Activated naive CD8-positive, alpha-beta T cell treated with anti-CD3 and anti-CD28 coated beads for 36 hours (primary cell): ENCODE measurements around the gene TMEM92. TPM values are rescaled to one million over a fixed set of nuclear protein-coding genes. Genes with fewer than 3 reads are reported as not detected.
A peak's percentile ranks its signal among the peaks of the same experiment; 100 is the strongest.
"Not testable (repeated sequence)": the region's sequence is repeated elsewhere in the genome, so short reads cannot be mapped to it uniquely, and the experiment has no call there.

ENCODE experiments used
- DNase-seq: peaks from one replicate; pipeline ENCODE4 v3.0.0; 2021
- H3K27ac Mint-ChIP-seq: one replicate; pipeline ENCODE4 v1.8.0; 2022; ENCODE audit warnings: mild to moderate bottlenecking, moderate library complexity, mixed read lengths
- H3K27me3 Mint-ChIP-seq: one replicate; pipeline ENCODE4 v1.8.0; 2022; ENCODE audit warnings: mild to moderate bottlenecking, mixed read lengths
- H3K36me3 Mint-ChIP-seq: one replicate; pipeline ENCODE4 v1.8.0; 2021; ENCODE audit warnings: mild to moderate bottlenecking, mixed read lengths
- H3K4me1 Mint-ChIP-seq: one replicate; pipeline ENCODE4 v1.8.0; 2021; ENCODE audit warnings: mixed read lengths
- H3K4me3 Mint-ChIP-seq: one replicate; pipeline ENCODE4 v1.8.0; 2022; ENCODE audit warnings: mild to moderate bottlenecking, moderate library complexity, mixed read lengths
- H3K9me3 Mint-ChIP-seq: one replicate; pipeline ENCODE4 v1.8.0; 2022; ENCODE audit warnings: mixed read lengths
- total RNA-seq, 2 experiments: library from RNA; stranded (reverse); gene quantifications; one replicate each; pipeline ENCODE4 v1.2.3, GENCODE V29; 2021

TMEM92 gene
- total RNA-seq, 2 experiments from 2014 or later: not detected

- peak; percentile 80 for DNase-seq
- Mint-ChIP-seq H3K36me3 (no peaks in the 10 kb centered on the region), H3K9me3 (no peaks in the 10 kb centered on the region), H3K27me3 (peaks cover 8% of the 10 kb centered on the region), H3K4me1 (no peaks in the 10 kb centered on the region), H3K4me3 (no peak overlapping the region), H3K27ac (no peak overlapping the region)
Observed at GRCh38 chr17:50297407-50297865, 23.2 kb downstream of the TMEM92 start.

GRCh38 chr17:50298018-50298417 is 23.8 kb downstream of the TMEM92 start:
- Mint-ChIP-seq H3K9me3 (no peaks in the 10 kb centered on the region), H3K4me1 (no peaks in the 10 kb centered on the region), H3K27me3 (peaks cover 8% of the 10 kb centered on the region), H3K27ac (no peak overlapping the region), H3K4me3 (no peak overlapping the region), H3K36me3 (no peaks in the 10 kb centered on the region)
- DNase-seq: no peak

- no peaks in the 10 kb centered on the region for H3K4me1 Mint-ChIP-seq
- peaks cover 8% of the 10 kb centered on the region for H3K27me3 Mint-ChIP-seq
- H3K36me3 Mint-ChIP-seq: no peaks in the 10 kb centered on the region
- no peak overlapping the region for H3K27ac Mint-ChIP-seq
- DNase-seq: no peak
- H3K9me3 Mint-ChIP-seq: no peaks in the 10 kb centered on the region
- H3K4me3 Mint-ChIP-seq: no peak overlapping the region
Observed at GRCh38 chr17:50299776-50300175, 25.5 kb downstream of the TMEM92 start.

GRCh38 chr17:50300824-50301223 is 26.6 kb downstream of the TMEM92 start:
- not testable (repeated sequence) for H3K4me1 Mint-ChIP-seq, H3K27me3 Mint-ChIP-seq, DNase-seq, H3K4me3 Mint-ChIP-seq, H3K9me3 Mint-ChIP-seq, H3K36me3 Mint-ChIP-seq, H3K27ac Mint-ChIP-seq

- no peaks in the 10 kb centered on the region for H3K9me3 Mint-ChIP-seq
- H3K27me3 Mint-ChIP-seq: peaks cover 8% of the 10 kb centered on the region
- no peak for DNase-seq
- H3K27ac Mint-ChIP-seq: no peak overlapping the region
- no peaks in the 10 kb centered on the region for H3K36me3 Mint-ChIP-seq
- no peak overlapping the region for H3K4me3 Mint-ChIP-seq
- no peaks in the 10 kb centered on the region for H3K4me1 Mint-ChIP-seq
Observed at GRCh38 chr17:50301891-50302584, 27.8 kb downstream of the TMEM92 start.

- Mint-ChIP-seq H3K4me3 (no peak overlapping the region), H3K36me3 (no peaks in the 10 kb centered on the region), H3K9me3 (no peaks in the 10 kb centered on the region), H3K4me1 (no peaks in the 10 kb centered on the region), H3K27ac (no peak overlapping the region), H3K27me3 (peaks cover 8% of the 10 kb centered on the region)
- no peak for DNase-seq
Observed at GRCh38 chr17:50303051-50303450, 28.8 kb downstream of the TMEM92 start.

GRCh38 chr17:50303596-50303995 is 29.3 kb downstream of the TMEM92 start:
- Mint-ChIP-seq H3K9me3 (no peaks in the 10 kb centered on the region), H3K4me1 (no peaks in the 10 kb centered on the region), H3K36me3 (no peaks in the 10 kb centered on the region), H3K27me3 (peaks cover 8% of the 10 kb centered on the region), H3K27ac (no peak overlapping the region), H3K4me3 (no peak overlapping the region)
- no peak for DNase-seq

- peaks cover 10% of the 10 kb centered on the region for H3K4me1 Mint-ChIP-seq
- DNase-seq: no peak
- no peaks in the 10 kb centered on the region for H3K9me3 Mint-ChIP-seq
- no peak overlapping the region for H3K4me3 Mint-ChIP-seq
- H3K36me3 Mint-ChIP-seq: no peaks in the 10 kb centered on the region
- peaks cover 7% of the 10 kb centered on the region for H3K27me3 Mint-ChIP-seq
- no peak overlapping the region for H3K27ac Mint-ChIP-seq
Observed at GRCh38 chr17:50304781-50305404, 30.6 kb downstream of the TMEM92 start.

GRCh38 chr17:50307654-50308053 is 33.4 kb downstream of the TMEM92 start:
- H3K36me3 Mint-ChIP-seq: no peaks in the 10 kb centered on the region
- no peak for DNase-seq
- H3K4me1 Mint-ChIP-seq: peaks cover 27% of the 10 kb centered on the region
- peaks cover 21% of the 10 kb centered on the region for H3K27me3 Mint-ChIP-seq
- no peaks in the 10 kb centered on the region for H3K9me3 Mint-ChIP-seq
- H3K27ac Mint-ChIP-seq: no peak overlapping the region
- no peak overlapping the region for H3K4me3 Mint-ChIP-seq

- Mint-ChIP-seq H3K4me3 (no peak overlapping the region), H3K27me3 (peaks cover 31% of the 10 kb centered on the region), H3K9me3 (no peaks in the 10 kb centered on the region), H3K27ac (no peak overlapping the region), H3K4me1 (peaks cover 27% of the 10 kb centered on the region), H3K36me3 (no peaks in the 10 kb centered on the region)
- no peak for DNase-seq
Observed at GRCh38 chr17:50308666-50309065, 34.4 kb downstream of the TMEM92 start.

- H3K27ac Mint-ChIP-seq: no peak overlapping the region
- no peak overlapping the region for H3K4me3 Mint-ChIP-seq
- H3K4me1 Mint-ChIP-seq: peaks cover 27% of the 10 kb centered on the region
- peaks cover 35% of the 10 kb centered on the region for H3K27me3 Mint-ChIP-seq
- H3K36me3 Mint-ChIP-seq: no peaks in the 10 kb centered on the region
- DNase-seq: no peak
- no peaks in the 10 kb centered on the region for H3K9me3 Mint-ChIP-seq
Observed at GRCh38 chr17:50310455-50311111, 36.3 kb downstream of the TMEM92 start.

- Mint-ChIP-seq H3K27me3 (peaks cover 35% of the 10 kb centered on the region), H3K4me1 (peaks cover 27% of the 10 kb centered on the region), H3K36me3 (no peaks in the 10 kb centered on the region), H3K27ac (no peak overlapping the region), H3K4me3 (no peak overlapping the region), H3K9me3 (no peaks in the 10 kb centered on the region)
- DNase-seq: no peak
Observed at GRCh38 chr17:50311112-50311460, 36.8 kb downstream of the TMEM92 start.

GRCh38 chr17:50311483-50311882 is 37.2 kb downstream of the TMEM92 start:
- Mint-ChIP-seq H3K27ac (no peak overlapping the region), H3K36me3 (no peaks in the 10 kb centered on the region), H3K27me3 (peaks cover 35% of the 10 kb centered on the region), H3K9me3 (no peaks in the 10 kb centered on the region), H3K4me3 (no peak overlapping the region), H3K4me1 (peaks cover 27% of the 10 kb centered on the region)
- no peak for DNase-seq

GRCh38 chr17:50312308-50312707 is 38.0 kb downstream of the TMEM92 start:
- Mint-ChIP-seq H3K9me3 (no peaks in the 10 kb centered on the region), H3K36me3 (no peaks in the 10 kb centered on the region), H3K4me1 (peaks cover 27% of the 10 kb centered on the region), H3K27ac (no peak overlapping the region), H3K4me3 (no peak overlapping the region), H3K27me3 (peaks cover 35% of the 10 kb centered on the region)
- no peak for DNase-seq

GRCh38 chr17:50314456-50315011 is 40.3 kb downstream of the TMEM92 start:
- no peak for DNase-seq
- no peaks in the 10 kb centered on the region for H3K36me3 Mint-ChIP-seq
- H3K9me3 Mint-ChIP-seq: no peaks in the 10 kb centered on the region

More at GRCh38 chr17:50314456-50315011, 40.3 kb downstream of the TMEM92 start:
- H3K4me3 Mint-ChIP-seq: no peak overlapping the region
- H3K27me3 Mint-ChIP-seq: peaks cover 35% of the 10 kb centered on the region
- H3K4me1 Mint-ChIP-seq: peaks cover 18% of the 10 kb centered on the region
- H3K27ac Mint-ChIP-seq: no peak overlapping the region
